Transverse colon (tissue), 4 donors: Measurements from ENCODE around the gene HDDC3. TPM values are rescaled to one million over a fixed set of nuclear protein-coding genes. Genes with fewer than 3 reads are reported as not detected.

ENCODE experiments used
- DNase-seq: peaks from one replicate; pipeline ENCODE4 v3.0.0-alpha.2; 2019
- H3K27ac ChIP-seq, 4 donors: fragments of 200-600 bp; sonication (generic); 2 replicates each; pipeline ENCODE4 v1.5.1; 2016 to 2018; ENCODE audit warnings: inconsistent platforms in 4 of 4
- H3K27me3 ChIP-seq: fragments of 200-600 bp; sonication (generic); 2 replicates; pipeline ENCODE4 v1.5.1; 2017; ENCODE audit warnings: inconsistent platforms
- H3K36me3 ChIP-seq, 4 donors: fragments of 200-600 bp; sonication (generic); 2 replicates each; pipeline ENCODE4 v1.5.1; 2017 to 2019; ENCODE audit warnings: inconsistent platforms in 4 of 4
- H3K4me1 ChIP-seq, 4 donors: fragments of 200-600 bp; sonication (generic); 2 replicates each; pipeline ENCODE4 v1.5.1; 2017 to 2020; ENCODE audit warnings: inconsistent platforms in 4 of 4
- H3K4me3 ChIP-seq, 4 donors: fragments of 200-600 bp; sonication (generic); 1 replicate in 1 of 4; 2 replicates in 3 of 4; pipeline versions ENCODE4 v1.5.1 to v1.6.1; 2017 to 2019; ENCODE audit warnings: inconsistent platforms in 4 of 4
- H3K9me3 ChIP-seq, 2 donors: fragments of 200-600 bp; sonication (generic); 2 replicates each; pipeline ENCODE4 v1.5.1; 2017 to 2019; ENCODE audit warnings: inconsistent platforms in 2 of 2
- CTCF ChIP-seq, 5 experiments: fragments of 200-600 bp in 3 of 5; fragments of 450-650 bp in 2 of 5; sonication (generic) in 3 of 5; IDR thresholded peaks; 1 replicate in 2 of 5; 2 replicates in 3 of 5; pipeline ENCODE4 v1.5.1; 2016 to 2017; ENCODE audit warnings: antibody characterized with exemption in 5 of 5, inconsistent platforms in 3 of 5, mild to moderate bottlenecking in 2 of 5, moderate library complexity in 1 of 5
- EP300 ChIP-seq: sonication (generic); formaldehyde crosslinking; IDR thresholded peaks from one replicate; pipeline ENCODE4 v1.6.1; 2017; ENCODE audit warnings: antibody characterized with exemption, low read depth
- POLR2A ChIP-seq: fragments of 450-650 bp; IDR thresholded peaks from one replicate; pipeline ENCODE4 v1.6.1; 2016; ENCODE audit warnings: antibody characterized with exemption, mild to moderate bottlenecking, moderate library complexity
- POLR2AphosphoS5 ChIP-seq, 3 donors: sonication (generic); formaldehyde crosslinking; IDR thresholded peaks; one replicate each; pipeline ENCODE4 v1.6.1; 2016; ENCODE audit warnings: antibody characterized with exemption in 3 of 3
- WGBS, 2 donors: methylation state at CpG; one replicate each; pipeline ENCODE4 v1.1.5; 2018; ENCODE audit warnings: low coverage in 1 of 2; 5-methylcytosine and 5-hydroxymethylcytosine counted together
- in situ Hi-C, 4 donors: fragments of 200-750 bp; cut with MboI; loops; one replicate each; pipeline versions ENCODE4 v1.15.0 to v1.15.1; 2017; ENCODE audit warnings: low sequenced_read_pairs in 3 of 4, low pct_ligation_motif_present in 1 of 4, low pct_unique_long_range_greater_than_20kb in 1 of 4
- intact Hi-C: fragments of 100-400 bp; cut with DNase I; formaldehyde crosslinking; loops from one replicate; pipeline ENCODE4 v1.15.1; 2023; ENCODE audit warnings: low total_unique reads
- total RNA-seq, 4 donors: library from RNA; depleted of rRNA; stranded (reverse); fragments of >200 nt; gene quantifications; one replicate each; pipeline ENCODE4 v1.1.0, GENCODE V29; 2016

HDDC3 gene
- total RNA-seq, 4 donors from 2014 or later = 13.8 to 21.8 (median 17.9) TPM

DNA sequence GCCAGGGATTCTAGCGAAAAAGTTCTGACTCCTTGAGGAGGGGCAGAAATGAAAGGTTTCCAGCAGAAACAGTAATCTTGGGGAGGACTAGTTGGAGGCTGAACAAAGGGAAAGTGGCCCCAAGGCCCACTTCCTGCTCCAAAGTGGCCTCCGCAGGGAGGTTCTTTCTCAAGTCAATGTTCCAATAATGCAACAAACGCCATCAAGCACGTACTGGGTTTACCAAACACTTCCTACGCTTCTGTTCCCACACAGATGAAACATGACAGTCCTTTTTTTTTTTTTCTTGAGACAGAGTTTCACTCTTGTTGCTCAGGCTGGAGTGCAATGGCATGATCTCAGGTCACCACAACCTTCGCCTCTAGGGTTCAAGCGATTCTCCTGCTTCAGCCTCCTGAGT is 12.7 kb upstream of the HDDC3 start:
- DNase-seq = no peak
- Histone ChIP-seq H3K9me3 (no peaks in the 10 kb centered on the region), H3K4me3 (no peak overlapping the region), H3K4me1 (peaks cover 0 to 4% (median 2%) of the 10 kb centered on the region in 4 donors), H3K36me3 (peaks cover 0 to 60% (median 28%) of the 10 kb centered on the region in 4 donors), H3K27ac (no peak overlapping the region), H3K27me3 (no peaks in the 10 kb centered on the region)
- in situ Hi-C loops (no loop called here), intact Hi-C loops (no loop called here)
- TF ChIP-seq EP300 = no peak
- TF ChIP-seq POLR2AphosphoS5 (IDR thresholded peaks at IDR 0.05) = no peak
- no peak for TF ChIP-seq CTCF (IDR thresholded peaks at IDR 0.05)
- no peak for TF ChIP-seq POLR2A
- WGBS, 2 donors = 95 to 96% methylated on average over 3 to 7 of the region's 7 CpGs

- no peak for TF ChIP-seq POLR2A
- TF ChIP-seq POLR2AphosphoS5 (IDR thresholded peaks at IDR 0.05) = no peak
- no peak for TF ChIP-seq CTCF (IDR thresholded peaks at IDR 0.05)
- no peak for TF ChIP-seq EP300
- peaks cover 0 to 62% (median 33%) of the 10 kb centered on the region in 4 donors for H3K36me3 ChIP-seq
- WGBS, 2 donors = 91% methylated on average over 10 of the region's 12 CpGs; no CpG with 5 or more reads in 1 of the 2 donors
- no peak overlapping the region for H3K27ac ChIP-seq
- no peaks in the 10 kb centered on the region for H3K27me3 ChIP-seq
- H3K4me3 ChIP-seq = no peak overlapping the region
- intact Hi-C loops = no loop called here
- H3K9me3 ChIP-seq = no peaks in the 10 kb centered on the region
- no peaks in the 10 kb centered on the region for H3K4me1 ChIP-seq
- DNase-seq = no peak
- in situ Hi-C loops = no loop called here
Observed at GRCh38 chr15:90942354-90943120, 10.2 kb upstream of the HDDC3 start.

- no peaks in the 10 kb centered on the region for H3K9me3 ChIP-seq
- no peak overlapping the region for H3K27ac ChIP-seq
- intact Hi-C loops (no loop called here), in situ Hi-C loops (no loop called here)
- DNase-seq = no peak
- H3K4me3 ChIP-seq = no peak overlapping the region
- peaks cover 0 to 58% (median 30%) of the 10 kb centered on the region in 4 donors for H3K36me3 ChIP-seq
- WGBS, 2 donors = 98% methylated on average over 4 of the region's 4 CpGs; no CpG with 5 or more reads in 1 of the 2 donors
- no peaks in the 10 kb centered on the region for H3K27me3 ChIP-seq
- peaks cover 3 to 10% (median 7%) of the 10 kb centered on the region in 4 donors for H3K4me1 ChIP-seq
- TF ChIP-seq EP300 = no peak
- no peak for TF ChIP-seq POLR2AphosphoS5 (IDR thresholded peaks at IDR 0.05)
- TF ChIP-seq CTCF (IDR thresholded peaks at IDR 0.05) = no peak
- no peak for TF ChIP-seq POLR2A
Observed at GRCh38 chr15:90941038-90941437, 8.7 kb upstream of the HDDC3 start.

DNA sequence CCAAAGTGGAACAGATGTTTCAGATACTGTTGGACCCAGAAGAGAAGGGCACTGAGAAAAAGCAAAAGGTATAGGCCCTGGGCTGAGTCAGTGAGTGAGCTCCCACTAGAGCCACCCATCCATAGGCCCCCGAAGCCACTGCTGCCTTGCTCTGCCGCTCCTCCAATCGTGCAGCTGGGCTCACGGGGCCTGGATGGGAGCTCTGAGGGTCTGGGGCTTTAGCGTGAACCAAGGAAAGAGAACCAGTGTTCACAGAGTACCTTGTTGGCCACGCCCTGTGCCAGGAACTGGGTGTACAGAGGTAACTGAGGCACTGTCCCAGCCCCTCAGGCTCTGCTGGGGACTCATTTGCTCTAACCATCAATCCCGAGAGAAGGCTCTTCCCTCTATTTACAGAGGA is 7.4 kb upstream of the HDDC3 start:
- no peak overlapping the region for H3K27ac ChIP-seq
- TF ChIP-seq CTCF (IDR thresholded peaks at IDR 0.05) (no peak), EP300 (no peak), POLR2A (no peak), POLR2AphosphoS5 (IDR thresholded peaks at IDR 0.05) (no peak)
- no peaks in the 10 kb centered on the region for H3K9me3 ChIP-seq
- WGBS, 2 donors = 85% methylated on average over 7 of the region's 7 CpGs; no CpG with 5 or more reads in 1 of the 2 donors
- H3K27me3 ChIP-seq = no peaks in the 10 kb centered on the region
- intact Hi-C loops (no loop called here), in situ Hi-C loops (no loop called here)
- H3K4me3 ChIP-seq = no peak overlapping the region
- no peak for DNase-seq
- peaks cover 4 to 16% (median 12%) of the 10 kb centered on the region in 4 donors for H3K4me1 ChIP-seq
- H3K36me3 ChIP-seq = peaks cover 0 to 52% (median 27%) of the 10 kb centered on the region in 4 donors
